ENCODE data around the gene APC2.

APC2 gene

GRCh38 chr19:1459479-1459878, 9.6 kb downstream of the APC2 start:
- peaks cover 6% of the 10 kb centered on the region for H3K36me3 Mint-ChIP-seq (ENCODE audit: low read depth)
- peaks cover 59% of the 10 kb centered on the region for H3K27me3 Mint-ChIP-seq (ENCODE audit: low read depth)
- no peaks in the 10 kb centered on the region for H3K9me3 Mint-ChIP-seq
- no peak overlapping the region for H3K4me3 Mint-ChIP-seq
- no peak for TF ChIP-seq CTCF (IDR thresholded peaks at IDR 0.05; ENCODE audit: unreplicated experiment in 3 of 3)
- no peak overlapping the region for H3K27ac Mint-ChIP-seq
- H3K4me1 Mint-ChIP-seq, result no peaks in the 10 kb centered on the region

- H3K27ac Mint-ChIP-seq, result no peak overlapping the region
- no peak for TF ChIP-seq CTCF (IDR thresholded peaks at IDR 0.05; ENCODE audit: unreplicated experiment in 3 of 3)
- peaks cover 6% of the 10 kb centered on the region for H3K36me3 Mint-ChIP-seq (ENCODE audit: low read depth)
- H3K4me1 Mint-ChIP-seq, result no peaks in the 10 kb centered on the region
- H3K27me3 Mint-ChIP-seq (ENCODE audit: low read depth), result peaks cover 58% of the 10 kb centered on the region
- no peaks in the 10 kb centered on the region for H3K9me3 Mint-ChIP-seq
- H3K4me3 Mint-ChIP-seq, result no peak overlapping the region
These were observed 10.4 kb downstream of the APC2 start for GRCh38 chr19:1460033-1460995.

- H3K36me3 Mint-ChIP-seq (ENCODE audit: low read depth), result peaks cover 6% of the 10 kb centered on the region
- H3K9me3 Mint-ChIP-seq, result no peaks in the 10 kb centered on the region
- no peak overlapping the region for H3K4me3 Mint-ChIP-seq
- H3K4me1 Mint-ChIP-seq, result no peaks in the 10 kb centered on the region
- no peak overlapping the region for H3K27ac Mint-ChIP-seq
- no peak for TF ChIP-seq CTCF (IDR thresholded peaks at IDR 0.05; ENCODE audit: unreplicated experiment in 3 of 3)
- peaks cover 59% of the 10 kb centered on the region for H3K27me3 Mint-ChIP-seq (ENCODE audit: low read depth)
These were observed 11.9 kb downstream of the APC2 start for GRCh38 chr19:1461862-1462261.

GRCh38 chr19:1465191-1466016, 15.5 kb downstream of the APC2 start:
- H3K27ac Mint-ChIP-seq, result no peak overlapping the region
- no peaks in the 10 kb centered on the region for H3K36me3 Mint-ChIP-seq (ENCODE audit: low read depth)

GRCh38 chr19:1466018-1466460, 16.1 kb downstream of the APC2 start:
- Mint-ChIP-seq H3K27ac (no peak overlapping the region), H3K27me3 (ENCODE audit: low read depth) (peaks cover 59% of the 10 kb centered on the region), H3K4me3 (no peak overlapping the region), H3K9me3 (no peaks in the 10 kb centered on the region), H3K4me1 (no peaks in the 10 kb centered on the region), H3K36me3 (ENCODE audit: low read depth) (no peaks in the 10 kb centered on the region)
- no peak for TF ChIP-seq CTCF (IDR thresholded peaks at IDR 0.05; ENCODE audit: unreplicated experiment in 3 of 3)

More at GRCh38 chr19:1465191-1466016, 15.5 kb downstream of the APC2 start:
- Mint-ChIP-seq H3K4me1 (no peaks in the 10 kb centered on the region), H3K9me3 (no peaks in the 10 kb centered on the region), H3K4me3 (no peak overlapping the region), H3K27me3 (ENCODE audit: low read depth) (peaks cover 53% of the 10 kb centered on the region)
- peak; percentile 64 to 69 (median 66) for TF ChIP-seq CTCF (IDR thresholded peaks at IDR 0.05; ENCODE audit: unreplicated experiment in 3 of 3)

Data from nephron (organoid).